A549 (cell line): ENCODE measurements around the gene RTRAF.

Source experiments
- CBX8 ChIP-seq: fragments of 200-600 bp; sonication (generic); IDR thresholded peaks from 2 replicates; pipeline ENCODE4 v1.6.1; 2016
- CEBPB ChIP-seq, 2 experiments: fragments of >200 bp in 1 of 2; sonication (Bioruptor Twin) in 1 of 2; formaldehyde crosslinking in 1 of 2; IDR thresholded peaks; 2 replicates each; pipeline ENCODE4 v1.6.1; 2012 to 2016
- EP300 ChIP-seq, 2 experiments: fragments of >200 bp; sonication (Bioruptor Twin); formaldehyde crosslinking; IDR thresholded peaks; 2 replicates in 1 of 2; 3 replicates in 1 of 2; pipeline ENCODE4 v1.6.1; 2016 to 2017
- HOXB5 ChIP-seq: fragments of 250-450 bp; sonication (Bioruptor Pico); IDR thresholded peaks from 2 replicates; pipeline ENCODE4 v1.5.0; 2020; ENCODE audit warnings: mild to moderate bottlenecking, moderate library complexity
- KDM5A ChIP-seq: fragments of 200-600 bp; sonication (generic); IDR thresholded peaks from 2 replicates; pipeline ENCODE4 v1.6.1; 2016; ENCODE audit warnings: antibody characterized with exemption, mild to moderate bottlenecking
- PHF8 ChIP-seq: fragments of 200-600 bp; sonication (generic); IDR thresholded peaks from 2 replicates; pipeline ENCODE4 v1.6.1; 2016; ENCODE audit warnings: low read depth, mild to moderate bottlenecking, antibody characterized with exemption, moderate library complexity, borderline replicate concordance
- POLR2A ChIP-seq: IDR thresholded peaks from 2 replicates; pipeline ENCODE4 v1.6.1; 2012; ENCODE audit warnings: mild to moderate bottlenecking, low read length
- REST ChIP-seq: fragments of 200-600 bp; sonication (generic); IDR thresholded peaks from 2 replicates; pipeline ENCODE4 v1.6.1; 2016; ENCODE audit warnings: antibody characterized with exemption, mild to moderate bottlenecking, moderate library complexity
- SMC3 ChIP-seq: fragments of >200 bp; sonication (Bioruptor Twin); formaldehyde crosslinking; IDR thresholded peaks from 3 replicates; pipeline ENCODE4 v1.6.1; 2018; ENCODE audit warnings: inconsistent platforms
- TF ChIP-seq, protein P1 (sequence below): IDR thresholded peaks from 2 replicates; pipeline ENCODE4 v1.6.1; 2012
- TF ChIP-seq, protein P2 (sequence below): fragments of >200 bp; sonication (Bioruptor Twin); formaldehyde crosslinking; IDR thresholded peaks from 3 replicates; pipeline ENCODE4 v1.5.1; 2016

- TF ChIP-seq CBX8 (no peak), SMC3 (no peak), HOXB5 (no peak), REST (no peak), PHF8 (no peak), KDM5A (no peak), EP300 (IDR thresholded peaks at IDR 0.05) (no peak), CEBPB (IDR thresholded peaks at IDR 0.05) (no peak), POLR2A (no peak)
- TF ChIP-seq, protein P1, sequence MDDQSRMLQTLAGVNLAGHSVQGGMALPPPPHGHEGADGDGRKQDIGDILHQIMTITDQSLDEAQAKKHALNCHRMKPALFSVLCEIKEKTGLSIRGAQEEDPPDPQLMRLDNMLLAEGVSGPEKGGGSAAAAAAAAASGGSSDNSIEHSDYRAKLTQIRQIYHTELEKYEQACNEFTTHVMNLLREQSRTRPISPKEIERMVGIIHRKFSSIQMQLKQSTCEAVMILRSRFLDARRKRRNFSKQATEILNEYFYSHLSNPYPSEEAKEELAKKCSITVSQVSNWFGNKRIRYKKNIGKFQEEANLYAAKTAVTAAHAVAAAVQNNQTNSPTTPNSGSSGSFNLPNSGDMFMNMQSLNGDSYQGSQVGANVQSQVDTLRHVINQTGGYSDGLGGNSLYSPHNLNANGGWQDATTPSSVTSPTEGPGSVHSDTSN, result no peak
- TF ChIP-seq, protein P2, sequence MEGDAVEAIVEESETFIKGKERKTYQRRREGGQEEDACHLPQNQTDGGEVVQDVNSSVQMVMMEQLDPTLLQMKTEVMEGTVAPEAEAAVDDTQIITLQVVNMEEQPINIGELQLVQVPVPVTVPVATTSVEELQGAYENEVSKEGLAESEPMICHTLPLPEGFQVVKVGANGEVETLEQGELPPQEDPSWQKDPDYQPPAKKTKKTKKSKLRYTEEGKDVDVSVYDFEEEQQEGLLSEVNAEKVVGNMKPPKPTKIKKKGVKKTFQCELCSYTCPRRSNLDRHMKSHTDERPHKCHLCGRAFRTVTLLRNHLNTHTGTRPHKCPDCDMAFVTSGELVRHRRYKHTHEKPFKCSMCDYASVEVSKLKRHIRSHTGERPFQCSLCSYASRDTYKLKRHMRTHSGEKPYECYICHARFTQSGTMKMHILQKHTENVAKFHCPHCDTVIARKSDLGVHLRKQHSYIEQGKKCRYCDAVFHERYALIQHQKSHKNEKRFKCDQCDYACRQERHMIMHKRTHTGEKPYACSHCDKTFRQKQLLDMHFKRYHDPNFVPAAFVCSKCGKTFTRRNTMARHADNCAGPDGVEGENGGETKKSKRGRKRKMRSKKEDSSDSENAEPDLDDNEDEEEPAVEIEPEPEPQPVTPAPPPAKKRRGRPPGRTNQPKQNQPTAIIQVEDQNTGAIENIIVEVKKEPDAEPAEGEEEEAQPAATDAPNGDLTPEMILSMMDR, result no peak
Measured at GRCh38 chr14:51963286-51963685, 26.1 kb upstream of the RTRAF start.
